Measurements from ENCODE around the gene DNAL1. TPM values are rescaled to one million over a fixed set of nuclear protein-coding genes. Genes with fewer than 3 reads are reported as not detected.
A peak's percentile ranks its signal among the peaks of the same experiment; 100 is the strongest.

Gene DNAL1
- total RNA-seq, 1 donor from 2014 or later: 14.7 TPM

GRCh38 chr14:73739174-73739898, 94.5 kb downstream of the DNAL1 start:
- no peaks in the 10 kb centered on the region for H3K9me3 ChIP-seq
- intact Hi-C loops (cut with DNase I): no loop called here
- H3K27ac ChIP-seq: peak overlapping the region; percentile 87
- peaks cover 58% of the 10 kb centered on the region for H3K4me1 ChIP-seq
- DNase-seq: no peak
- TF ChIP-seq CTCF (IDR thresholded peaks at IDR 0.05): no peak
- H3K36me3 ChIP-seq: peaks cover 57% of the 10 kb centered on the region
- ATAC-seq: no peak
- no peaks in the 10 kb centered on the region for H3K27me3 ChIP-seq (ENCODE audit: low read depth)
- H3K4me3 ChIP-seq: no peak overlapping the region

- intact Hi-C loops (cut with DNase I): no loop called here
- Histone ChIP-seq H3K4me1 (peaks cover 66% of the 10 kb centered on the region), H3K9me3 (no peaks in the 10 kb centered on the region), H3K4me3 (no peak overlapping the region), H3K27ac (peak overlapping the region; percentile 87), H3K36me3 (peaks cover 49% of the 10 kb centered on the region), H3K27me3 (ENCODE audit: low read depth) (no peaks in the 10 kb centered on the region)
- no peak for TF ChIP-seq CTCF (IDR thresholded peaks at IDR 0.05)
- DNase-seq (no peak), ATAC-seq (no peak)
Observed at GRCh38 chr14:73739899-73740617, 95.3 kb downstream of the DNAL1 start.

- Histone ChIP-seq H3K27me3 (ENCODE audit: low read depth) (no peaks in the 10 kb centered on the region), H3K4me1 (peaks cover 73% of the 10 kb centered on the region), H3K36me3 (peaks cover 42% of the 10 kb centered on the region), H3K9me3 (no peaks in the 10 kb centered on the region), H3K27ac (peak overlapping the region; percentile 87), H3K4me3 (peak overlapping the region; percentile 39)
- peak; percentile 87 to 88 for ATAC-seq
- intact Hi-C loops (cut with DNase I): no loop called here
- DNase-seq: peak; percentile 89
- TF ChIP-seq CTCF (IDR thresholded peaks at IDR 0.05): no peak
Observed at GRCh38 chr14:73740618-73741326, 96.0 kb downstream of the DNAL1 start.

GRCh38 chr14:73741386-73741875, 96.6 kb downstream of the DNAL1 start:
- peaks cover 36% of the 10 kb centered on the region for H3K36me3 ChIP-seq
- H3K27ac ChIP-seq: peak overlapping the region; percentile 87
- H3K9me3 ChIP-seq: no peaks in the 10 kb centered on the region
- peaks cover 79% of the 10 kb centered on the region for H3K4me1 ChIP-seq
- intact Hi-C loops (cut with DNase I): no loop called here
- no peaks in the 10 kb centered on the region for H3K27me3 ChIP-seq (ENCODE audit: low read depth)
- DNase-seq: peak; percentile 84
- TF ChIP-seq CTCF (IDR thresholded peaks at IDR 0.05): no peak
- H3K4me3 ChIP-seq: peak overlapping the region; percentile 39
- ATAC-seq: peak; percentile 77 to 84

- peaks cover 30% of the 10 kb centered on the region for H3K36me3 ChIP-seq
- H3K4me3 ChIP-seq: peak overlapping the region; percentile 39
- TF ChIP-seq CTCF (IDR thresholded peaks at IDR 0.05): no peak
- intact Hi-C loops (cut with DNase I): no loop called here
- H3K9me3 ChIP-seq: no peaks in the 10 kb centered on the region
- DNase-seq (no peak), ATAC-seq (no peak)
- H3K27ac ChIP-seq: peak overlapping the region; percentile 87
- no peaks in the 10 kb centered on the region for H3K27me3 ChIP-seq (ENCODE audit: low read depth)
- peaks cover 85% of the 10 kb centered on the region for H3K4me1 ChIP-seq
Observed at GRCh38 chr14:73741876-73742519, 97.2 kb downstream of the DNAL1 start.

Measured in lower lobe of right lung (tissue), 2 donors.